Measurements from ENCODE around the gene ALDH1A3.

ALDH1A3 gene

DNA sequence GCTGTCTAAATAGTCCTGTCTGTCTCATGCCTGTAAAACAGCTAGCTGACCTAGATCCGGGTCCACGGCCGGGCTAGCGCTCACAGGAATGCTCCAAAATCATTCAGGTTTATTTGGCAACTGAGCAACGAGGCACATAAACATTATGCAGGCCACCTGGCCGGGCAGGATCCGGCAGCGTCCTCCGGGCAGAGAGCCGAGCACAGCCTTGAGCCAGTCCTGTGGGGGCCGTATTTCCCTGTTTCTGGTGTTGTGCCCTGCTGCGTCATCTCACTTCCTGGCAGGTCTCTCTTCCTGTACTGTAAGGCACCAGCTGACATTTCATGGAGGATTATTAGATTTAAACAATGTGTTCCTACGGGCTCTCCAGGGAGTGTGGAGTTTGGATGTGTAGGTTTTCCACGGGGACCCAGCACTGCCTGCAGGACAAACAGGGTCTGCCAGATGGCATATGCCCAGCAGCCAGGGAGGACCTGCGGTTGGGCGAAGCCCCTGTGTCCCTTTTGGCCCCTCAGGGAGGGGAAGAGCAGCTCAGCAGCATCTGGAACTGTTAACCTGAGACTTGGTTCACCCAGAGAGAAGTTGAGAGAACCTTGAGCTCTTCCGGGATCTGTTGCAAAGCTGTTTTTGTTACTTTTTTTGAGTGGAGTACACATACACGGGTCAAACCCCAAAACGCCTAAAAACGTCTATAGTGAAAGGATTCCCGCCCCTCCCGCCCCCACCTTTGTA is 23.0 kb downstream of the ALDH1A3 start:
- no peak for DNase-seq

DNA sequence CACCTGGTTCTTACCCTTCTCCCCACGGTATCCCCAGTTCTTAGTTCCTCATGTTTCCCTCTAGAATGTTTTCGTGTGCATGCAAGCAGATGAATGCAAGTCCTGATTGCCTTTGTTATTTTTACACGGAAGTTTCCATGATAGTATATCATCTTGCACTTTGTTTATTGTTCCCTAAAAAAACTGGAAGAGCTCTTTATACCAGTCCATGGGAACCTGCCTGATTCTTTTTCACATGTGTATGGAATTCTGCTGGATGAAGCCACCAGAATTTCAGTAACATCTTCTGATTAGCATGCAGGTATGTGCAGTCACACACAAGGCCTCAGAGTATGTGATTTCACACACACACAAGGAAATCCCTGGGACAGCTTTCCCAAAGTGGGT is 23.5 kb downstream of the ALDH1A3 start:
- no peak for DNase-seq

DNA sequence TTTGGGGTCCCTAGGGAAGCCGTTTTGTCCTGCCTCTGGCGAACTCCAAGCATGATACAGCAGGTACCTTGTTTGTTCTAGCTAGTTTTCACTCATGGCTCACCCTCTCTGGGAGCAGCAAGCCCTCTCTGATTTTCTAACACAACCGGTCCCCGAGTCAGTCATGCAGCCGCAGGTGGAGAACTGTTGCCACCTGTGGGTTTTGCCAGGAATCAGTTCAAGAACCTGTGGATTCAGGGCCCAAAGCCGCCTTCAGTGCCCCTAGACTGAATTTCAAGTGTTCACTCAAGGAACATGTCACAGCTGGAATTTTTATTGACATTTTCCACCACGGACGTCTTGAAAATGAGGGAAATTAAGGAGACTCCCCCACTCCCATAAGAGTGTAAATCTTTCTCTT is 26.2 kb downstream of the ALDH1A3 start:
- DNase-seq, result no peak

DNA sequence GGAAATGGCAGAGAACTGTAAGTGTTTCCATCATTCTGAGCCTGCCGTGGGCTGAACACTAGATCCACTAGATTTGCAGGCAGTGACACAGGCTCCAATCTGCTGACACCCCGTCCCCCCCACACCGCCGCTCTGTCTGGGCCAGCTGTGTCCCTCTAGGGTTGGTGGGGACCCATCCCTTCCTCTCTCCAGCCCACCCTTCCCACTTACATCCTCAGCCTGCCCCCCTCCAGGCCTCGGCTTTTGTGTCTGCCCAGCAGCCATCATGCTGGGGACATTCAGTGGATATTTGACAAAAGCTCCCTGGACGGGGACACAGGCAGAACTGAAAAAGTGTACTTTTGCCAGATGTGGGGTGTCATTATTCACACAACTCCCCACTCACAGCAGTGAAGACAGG is 28.8 kb downstream of the ALDH1A3 start:
- DNase-seq, result no peak

DNA sequence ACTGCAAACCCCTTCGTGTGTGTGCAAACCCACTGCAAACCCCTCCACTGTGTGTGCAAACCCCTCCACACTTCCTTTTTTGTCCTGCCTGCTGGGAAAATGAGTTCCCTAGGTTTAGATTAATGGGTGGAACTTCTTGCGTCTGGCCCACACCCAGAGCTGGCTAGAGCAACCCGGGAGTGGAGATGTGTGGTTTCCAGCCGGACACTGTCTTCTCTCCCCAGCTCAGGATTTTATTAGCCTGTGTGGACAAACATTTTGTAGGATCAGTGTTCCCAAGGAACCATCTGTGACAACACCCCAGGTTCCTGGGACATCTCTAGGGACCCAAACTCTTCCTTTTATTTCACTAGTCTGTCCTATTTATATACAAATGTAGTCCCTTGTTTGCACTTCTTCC is 29.9 kb downstream of the ALDH1A3 start:
- DNase-seq, result no peak

DNA sequence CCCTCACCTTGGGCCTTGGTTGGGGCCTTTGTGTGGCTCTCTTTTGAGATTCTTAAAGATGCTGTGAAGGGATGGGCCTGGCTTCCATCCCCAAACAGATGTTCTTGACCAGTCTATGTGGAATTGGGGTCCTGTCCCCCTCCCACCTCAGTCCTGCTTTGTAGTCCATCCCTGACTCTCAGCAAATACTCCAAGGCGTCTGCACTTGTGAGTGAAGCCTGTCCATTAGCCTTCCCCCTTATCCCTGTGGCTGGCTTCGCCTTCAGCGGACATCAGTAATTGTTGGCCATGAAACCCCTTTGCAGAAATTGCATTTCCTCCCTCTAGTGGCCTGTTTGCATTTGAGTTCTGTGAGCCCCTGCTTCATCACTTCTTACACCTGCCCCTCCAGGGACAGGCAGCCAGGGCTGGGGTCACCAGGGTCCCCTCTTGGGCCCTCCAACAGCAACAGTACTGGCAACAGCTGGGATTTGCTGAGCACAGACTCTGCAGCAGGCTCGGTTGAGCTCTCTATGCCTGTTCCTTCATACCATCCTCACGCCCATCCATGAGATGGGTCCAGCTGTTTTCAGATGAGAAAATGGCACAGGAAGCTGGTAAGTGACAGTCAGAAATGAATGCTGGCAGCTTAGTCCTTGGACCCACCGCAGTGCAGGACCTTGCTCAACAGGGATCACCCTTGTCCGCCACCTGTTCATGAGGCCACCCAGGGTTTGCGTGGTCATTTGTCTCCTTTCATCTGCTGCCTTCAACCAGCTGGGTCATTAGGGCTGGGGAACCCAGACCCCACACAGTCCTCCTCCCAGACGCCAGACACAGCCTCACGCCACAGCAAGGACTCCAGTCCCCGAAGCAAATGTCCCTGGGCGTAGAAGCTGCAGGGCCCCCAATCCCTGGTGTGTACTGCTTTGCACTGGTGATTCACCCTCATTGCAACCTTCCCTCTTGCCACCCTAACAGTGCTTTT is 30.6 kb downstream of the ALDH1A3 start:
- no peak for DNase-seq

GRCh38 chr15:100911086-100911485 is 31.5 kb downstream of the ALDH1A3 start:
- DNase-seq, result no peak

DNA sequence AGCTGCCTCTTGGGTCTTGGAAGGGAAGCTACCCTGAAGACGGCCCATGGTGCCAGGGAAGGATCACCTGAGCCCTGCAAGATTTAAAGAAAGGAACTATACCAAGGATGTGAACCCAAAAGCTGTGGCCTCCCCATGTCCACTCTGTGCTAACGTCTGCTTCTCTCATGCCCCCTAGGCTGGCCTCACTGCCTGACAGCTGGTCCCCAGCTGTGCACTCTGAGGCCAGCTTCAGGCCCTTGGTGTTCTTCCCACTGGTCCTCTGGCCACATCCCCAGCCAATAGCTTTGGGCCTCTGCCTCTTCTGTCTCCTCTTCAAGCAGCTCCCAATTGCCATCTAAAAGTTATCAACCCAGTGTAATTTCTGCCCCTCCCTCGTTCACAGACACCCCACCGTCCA is 34.3 kb downstream of the ALDH1A3 start:
- no peak for DNase-seq

- DNase-seq, result no peak
These were observed 35.2 kb downstream of the ALDH1A3 start for GRCh38 chr15:100914876-100915275.

GRCh38 chr15:100918034-100918689 is 38.5 kb downstream of the ALDH1A3 start:
- peak; percentile 21 to 26 for DNase-seq

- DNase-seq, result no peak
These were observed 39.3 kb downstream of the ALDH1A3 start, which contains the start of gene LRRK1 for GRCh38 chr15:100918690-100919480. TSS of gene LRRK1 (plus strand) at chr15:100919357. CDS start at chr15:100924633, 5,276 bp downstream.

DNA sequence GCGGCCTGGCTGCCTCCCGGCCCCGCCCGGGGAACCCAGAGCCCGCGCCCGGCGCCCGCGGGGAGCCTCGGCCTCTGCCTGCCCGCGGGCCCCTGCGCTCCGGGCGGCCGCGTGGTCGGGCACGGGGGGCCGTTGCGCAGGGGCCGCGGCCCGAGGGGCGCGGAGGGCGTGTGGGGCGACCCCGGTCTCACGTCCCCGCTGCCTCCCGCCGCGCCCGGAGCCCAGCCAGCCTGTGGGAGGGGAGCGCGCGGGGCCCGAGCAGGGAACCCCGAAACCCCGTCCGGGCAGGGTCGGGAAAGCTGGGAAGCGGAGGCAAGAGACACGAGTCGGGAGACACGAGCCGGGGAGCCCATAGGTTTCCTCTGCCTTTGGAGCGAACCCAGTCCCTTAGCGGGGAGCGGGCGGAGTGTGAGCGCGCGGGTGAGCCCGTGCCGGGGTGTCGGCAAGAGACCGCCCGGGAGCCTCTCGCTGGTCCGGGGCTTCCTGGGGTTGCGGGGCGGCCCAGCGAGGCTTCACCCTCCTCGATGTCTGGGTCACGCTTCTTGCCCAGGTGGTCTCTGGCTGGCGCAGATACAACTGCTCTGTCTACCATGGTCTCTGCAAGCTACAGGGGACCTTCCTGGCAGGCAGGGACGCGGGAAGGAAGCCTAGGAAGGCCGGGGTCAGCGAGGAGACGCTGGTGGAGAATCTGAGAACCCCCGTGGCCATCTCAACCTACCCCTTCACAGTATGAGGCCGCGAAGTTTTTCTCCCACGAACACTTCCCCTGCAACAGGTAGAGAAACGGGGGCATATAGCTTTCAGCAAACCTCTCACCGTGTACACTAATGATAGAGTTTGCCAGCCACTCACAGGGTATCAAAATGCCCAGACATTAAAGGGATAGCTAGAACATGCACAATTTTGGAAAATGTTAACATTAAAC is 40.1 kb downstream of the ALDH1A3 start:
- DNase-seq, result no peak

DNA sequence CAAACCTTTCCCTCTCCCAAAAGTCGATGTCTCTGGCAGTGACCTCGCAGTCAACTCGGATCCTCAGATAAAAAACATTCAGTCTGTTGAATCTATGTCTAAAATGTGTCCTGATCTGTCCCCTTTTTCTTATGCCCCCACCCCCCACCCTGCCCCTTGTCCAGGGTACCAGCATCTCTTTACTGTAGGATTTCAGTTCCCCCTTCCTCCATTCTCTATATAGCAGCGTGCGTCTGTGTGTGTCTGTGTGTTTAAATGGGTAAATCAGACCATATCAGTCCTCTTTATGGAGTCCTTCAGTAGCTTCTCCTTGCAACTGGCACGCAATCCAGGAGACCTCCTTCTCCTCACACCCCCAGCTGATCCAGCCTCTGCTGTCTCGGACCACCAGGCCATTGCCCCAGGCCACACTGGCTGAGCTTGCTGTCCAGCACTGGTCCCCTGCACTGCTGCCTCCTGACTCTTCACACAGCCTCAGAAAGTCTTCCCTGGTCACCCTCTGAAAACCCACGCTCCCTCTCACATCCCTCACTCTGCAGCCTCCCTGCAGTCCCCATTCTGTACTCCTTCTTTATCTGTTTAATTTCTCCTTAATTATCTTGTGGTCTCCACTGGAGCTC is 41.0 kb downstream of the ALDH1A3 start:
- no peak for DNase-seq

- peak in 1 of 2 donors; percentile 43 for DNase-seq
These were observed 42.8 kb downstream of the ALDH1A3 start for GRCh38 chr15:100922192-100923040.

- no peak for DNase-seq
These were observed 43.4 kb downstream of the ALDH1A3 start for GRCh38 chr15:100923076-100923475.

DNA sequence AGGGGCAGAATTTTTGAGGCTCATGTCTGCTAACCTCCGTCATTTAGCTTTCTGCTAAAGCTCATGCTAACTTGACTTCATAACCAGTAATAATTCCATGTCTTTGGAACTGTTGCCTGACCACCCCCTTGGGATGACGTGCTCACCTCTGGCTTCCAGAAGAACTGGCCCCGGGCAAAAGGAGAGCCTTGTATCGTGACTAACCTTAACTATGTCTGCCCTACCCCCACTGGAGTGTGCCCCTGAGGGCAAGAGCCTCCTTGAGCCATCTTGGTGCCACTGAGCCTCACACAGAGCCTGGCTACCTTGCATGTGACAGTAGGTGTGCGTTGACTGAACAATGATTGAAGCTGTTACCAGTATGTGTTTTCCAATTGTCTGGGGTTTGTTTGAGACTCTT is 44.3 kb downstream of the ALDH1A3 start:
- no peak for DNase-seq

DNA sequence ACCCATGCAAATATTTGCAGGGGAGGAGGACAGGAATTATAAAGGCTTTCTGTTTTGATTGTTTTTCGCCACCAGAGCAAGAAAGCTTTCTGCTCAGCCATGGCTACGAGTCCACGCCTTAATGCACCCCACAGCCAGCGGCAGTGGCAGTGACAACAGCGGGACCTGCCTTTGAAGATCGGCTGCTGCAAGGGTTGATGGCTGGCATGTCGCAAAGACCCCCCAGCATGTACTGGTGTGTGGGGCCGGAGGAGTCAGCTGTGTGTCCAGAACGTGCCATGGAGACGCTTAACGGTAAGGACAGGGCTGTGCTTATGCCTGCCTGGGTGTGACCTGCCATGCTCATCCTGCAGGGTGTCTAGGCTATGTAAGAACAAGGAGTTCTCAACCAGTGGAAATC is 44.8 kb downstream of the ALDH1A3 start:
- no peak for DNase-seq

GRCh38 chr15:100925480-100925879 is 45.8 kb downstream of the ALDH1A3 start:
- DNase-seq, result no peak

DNA sequence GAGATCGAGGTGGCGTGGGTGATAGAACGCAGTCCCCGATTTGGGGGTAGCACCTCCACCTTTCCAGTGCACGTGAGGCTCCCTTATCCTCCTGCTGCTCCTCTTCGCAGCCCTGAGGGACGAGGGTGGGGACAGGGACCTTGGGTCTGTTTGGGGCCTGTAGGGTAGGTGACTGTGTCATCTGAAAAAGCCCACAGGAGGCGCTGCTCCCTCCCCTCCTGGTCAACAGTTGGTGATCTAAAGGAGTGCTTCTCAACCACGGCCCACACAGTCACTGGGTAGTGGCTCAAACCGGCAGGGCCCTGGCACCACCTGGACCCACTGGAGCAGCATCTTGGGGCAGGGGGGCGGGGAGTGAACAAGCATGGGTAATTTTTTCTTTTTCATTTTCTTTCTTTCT is 46.6 kb downstream of the ALDH1A3 start:
- no peak for DNase-seq
